A549 treated with RU486 at 1 μM for 4 hours (cell line): Measurements from ENCODE around the gene OR11H6. TPM values are rescaled to one million over a fixed set of nuclear protein-coding genes. Genes with fewer than 3 reads are reported as not detected.

Experiments used
- total RNA-seq: library from RNA; stranded (reverse); fragments of 200-300 nt; extraction: Qiagen RNA extraction; gene quantifications from 5 replicates; pipeline ENCODE4 v1.2.3, GENCODE V29; 2022; ENCODE audit warnings: low read depth

OR11H6 gene
- total RNA-seq, result not detected in 5 replicates

DNA sequence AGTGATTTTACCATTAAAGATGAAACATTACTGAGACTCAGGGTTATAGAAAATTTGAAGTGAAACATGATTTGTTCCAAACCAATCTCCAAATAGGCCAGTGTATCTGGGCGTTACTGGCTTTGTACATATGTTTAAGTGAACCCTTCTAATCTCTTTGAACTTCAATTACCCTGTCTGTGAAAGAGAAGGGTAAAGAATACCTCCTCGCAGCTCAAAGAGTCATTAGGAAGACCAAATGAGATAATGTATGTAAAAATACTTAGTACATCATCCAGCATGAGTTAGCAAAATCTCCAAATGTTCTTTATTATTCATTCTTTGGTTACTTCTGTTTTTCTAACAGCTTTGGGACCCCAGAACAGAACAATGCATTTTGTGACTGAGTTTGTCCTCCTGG is at the start of gene OR11H6:
Gene OR11H6, plus strand, starts transcription at position 301 of the 400 bp plus-strand sequence. Its CDS starts 0 bp downstream, at position 301.

DNA sequence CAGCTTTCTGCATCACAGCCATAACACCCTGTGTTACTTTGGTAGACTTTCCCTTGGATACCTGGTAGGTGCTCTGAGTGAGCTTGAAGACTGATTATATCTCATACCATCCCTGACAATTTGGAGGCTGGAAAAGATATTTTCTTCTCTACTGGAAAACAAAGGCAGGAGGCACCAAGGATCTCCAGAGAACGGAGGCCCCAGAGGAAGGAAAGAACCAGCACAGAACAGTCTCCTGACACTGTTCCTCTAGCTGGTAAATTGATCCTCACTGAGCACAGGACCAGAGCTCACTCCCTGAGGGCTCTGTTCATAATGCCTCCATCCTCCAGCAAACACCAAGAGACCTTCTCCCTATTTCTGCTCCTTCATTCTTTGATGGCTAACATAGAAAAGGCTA is 32.9 kb upstream of the OR11H6 start, which contains the start of gene OR11G2:
Gene OR11G2, plus strand, starts transcription at position 301 of the 400 bp plus-strand sequence. CDS start 6,542 bp downstream, outside the sequence.

DNA sequence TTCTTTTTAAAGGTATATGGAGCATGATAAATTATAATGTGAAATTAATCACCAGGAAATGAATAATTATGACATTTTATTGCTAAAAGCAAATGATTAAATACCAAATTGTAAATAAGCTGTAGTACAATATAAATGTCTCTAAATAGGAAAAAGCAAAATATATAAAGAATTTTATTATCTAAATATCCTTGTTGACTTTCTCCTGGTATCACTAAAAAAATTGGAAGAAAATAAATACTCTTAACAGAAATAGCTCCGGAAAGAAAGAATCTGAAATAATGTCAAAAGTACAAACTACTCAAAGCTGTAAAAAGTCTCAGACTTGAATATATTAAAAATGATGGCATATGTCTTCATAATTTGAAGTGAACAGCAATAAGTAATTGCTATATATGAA is 5.2 kb downstream of the OR11H6 start, which contains the start of gene OR11H7:
Gene OR11H7, plus strand, starts transcription at position 301 of the 400 bp plus-strand sequence.

Other genes with a start within 250 kb of the OR11H6 start
- not detected in 5 replicates for gene OR4K15, start 248.1 kb upstream of the OR11H6 start, total RNA-seq
- not detected in 5 replicates for gene OR4Q2, start 221.5 kb upstream of the OR11H6 start, total RNA-seq
- not detected in 5 replicates for gene OR4K14, start 204.4 kb upstream of the OR11H6 start, total RNA-seq
- gene OR4K13, start 187.7 kb upstream of the OR11H6 start, total RNA-seq, result not detected in 5 replicates
- gene OR4L1, start 163.7 kb upstream of the OR11H6 start, total RNA-seq, result not detected in 5 replicates
- not detected in 5 replicates for gene OR4K17, start 113.0 kb upstream of the OR11H6 start, total RNA-seq
- gene OR4N5, start 84.9 kb upstream of the OR11H6 start, total RNA-seq, result not detected in 5 replicates
- gene OR11G2, start 32.8 kb upstream of the OR11H6 start, total RNA-seq, result not detected in 5 replicates
- not detected in 5 replicates for gene OR11H7, start 5.3 kb downstream of the OR11H6 start, total RNA-seq
- gene OR11H4, start 15.6 kb downstream of the OR11H6 start, total RNA-seq, result not detected in 5 replicates
- 18.3 to 25.0 TPM (median 20.4 TPM) in 5 replicates for gene TTC5, start 82.2 kb downstream of the OR11H6 start, total RNA-seq
- 38.7 to 52.9 TPM (median 41.0 TPM) in 5 replicates for gene CCNB1IP1, start 109.6 kb downstream of the OR11H6 start, total RNA-seq
- gene PARP2, start 119.9 kb downstream of the OR11H6 start, total RNA-seq, result 19.5 to 25.9 TPM (median 22.4 TPM) in 5 replicates
- gene TEP1, start 189.8 kb downstream of the OR11H6 start, total RNA-seq, result 8.4 to 11.0 TPM (median 9.8 TPM) in 5 replicates
- not detected in 5 replicates for gene KLHL33, start 212.5 kb downstream of the OR11H6 start, total RNA-seq
- 19.1 to 25.1 TPM (median 25.0 TPM) in 5 replicates for gene OSGEP, start 231.1 kb downstream of the OR11H6 start, total RNA-seq
- 250 to 269 TPM (median 262 TPM) in 5 replicates for gene APEX1, start 231.5 kb downstream of the OR11H6 start, total RNA-seq
- gene PIP4P1, start 237.7 kb downstream of the OR11H6 start, total RNA-seq, result 29.2 to 44.4 TPM (median 33.0 TPM) in 5 replicates
- 167 to 193 TPM (median 175 TPM) in 5 replicates for gene PNP, start 245.7 kb downstream of the OR11H6 start, total RNA-seq